K562 (cell line): Measurements from ENCODE around the gene PKLR. TPM values are rescaled to one million over a fixed set of nuclear protein-coding genes. Genes with fewer than 3 reads are reported as not detected.

ENCODE experiments used
- ATF1 ChIP-seq, 2 experiments: fragments of 450-650 bp in 1 of 2; IDR thresholded peaks; 2 replicates each; pipeline ENCODE4 v1.6.1; 2016; ENCODE audit warnings: missing compliant biosample characterization in 1 of 2, missing genetic modification characterization in 1 of 2
- C11orf30 ChIP-seq: fragments of 450-650 bp; IDR thresholded peaks from 2 replicates; pipeline ENCODE4 v1.6.1; 2016; ENCODE audit warnings: low read depth, mild to moderate bottlenecking
- CEBPB ChIP-seq: fragments of 450-650 bp; IDR thresholded peaks from 2 replicates; pipeline ENCODE4 v1.6.1; 2016; ENCODE audit warnings: missing genetic modification characterization, missing compliant biosample characterization
- E2F8 ChIP-seq: fragments of 450-650 bp; IDR thresholded peaks from 2 replicates; pipeline ENCODE4 v1.7.1; 2018; ENCODE audit warnings: mild to moderate bottlenecking, low read depth; ENCODE audit not compliant: partially characterized antibody
- ELF1 ChIP-seq: fragments of 200-800 bp; sonication (Bioruptor generic); IDR thresholded peaks from 2 replicates; pipeline ENCODE4 v1.6.1; 2016; ENCODE audit warnings: missing genetic modification characterization, missing compliant biosample characterization
- ELF4 ChIP-seq: fragments of 450-650 bp; formaldehyde crosslinking; IDR thresholded peaks from 2 replicates; pipeline ENCODE4 v1.4.0; 2022; ENCODE audit warnings: missing genetic modification characterization
- GABPB1 ChIP-seq: sonication (generic); formaldehyde crosslinking; IDR thresholded peaks from 2 replicates; pipeline ENCODE4 v1.8.0; 2022; ENCODE audit warnings: mild to moderate bottlenecking, missing genetic modification reagents
- HCFC1 ChIP-seq: IDR thresholded peaks from 2 replicates; pipeline ENCODE4 v1.6.1; 2012; ENCODE audit warnings: low read depth, low read length, improper control_type of control experiment
- HDAC2 ChIP-seq: fragments of 450-650 bp; IDR thresholded peaks from 2 replicates; pipeline ENCODE4 v1.6.1; 2016; ENCODE audit warnings: mild to moderate bottlenecking
- JUNB ChIP-seq: fragments of 450-650 bp; formaldehyde crosslinking; conservative IDR thresholded peaks from 2 replicates; pipeline ENCODE4 v1.4.0; 2020; ENCODE audit warnings: mild to moderate bottlenecking
- KDM4B ChIP-seq, 2 experiments: fragments of 450-650 bp in 1 of 2; sonication (generic) in 1 of 2; IDR thresholded peaks; 2 replicates each; pipeline ENCODE4 v1.6.1; 2016 to 2017; ENCODE audit warnings: borderline replicate concordance in 2 of 2, antibody characterized with exemption in 1 of 2, low read depth in 1 of 2, mild to moderate bottlenecking in 1 of 2
- NKRF ChIP-seq: fragments of 450-650 bp; IDR thresholded peaks from 2 replicates; pipeline ENCODE4 v1.6.1; 2016; ENCODE audit warnings: borderline replicate concordance
- RAD21 ChIP-seq, 2 experiments: fragments of 250-450 bp in 1 of 2; fragments of 450-650 bp in 1 of 2; sonication (Bioruptor Pico) in 1 of 2; formaldehyde crosslinking in 1 of 2; IDR thresholded peaks in 1 of 2; conservative IDR thresholded peaks in 1 of 2; 2 replicates each; pipeline versions ENCODE4 v1.4.0 to v1.8.0; 2020 to 2022; ENCODE audit warnings: mild to moderate bottlenecking in 2 of 2, moderate library complexity in 1 of 2
- RCOR1 ChIP-seq, 2 experiments: IDR thresholded peaks; 2 replicates each; pipeline ENCODE4 v1.6.1; 2012; ENCODE audit warnings: low read depth in 2 of 2, low read length in 2 of 2, borderline replicate concordance in 1 of 2, improper control_type of control experiment in 1 of 2
- SPI1 ChIP-seq: IDR thresholded peaks from 2 replicates; pipeline ENCODE4 v1.6.1; 2011; ENCODE audit warnings: low read depth, low read length, control low read depth, borderline replicate concordance
- VEZF1 ChIP-seq: fragments of 200-800 bp; sonication (Bioruptor generic); IDR thresholded peaks from 2 replicates; pipeline ENCODE4 v1.6.1; 2017; ENCODE audit warnings: missing genetic modification characterization, missing compliant biosample characterization
- ZFP1 ChIP-seq: fragments of 450-650 bp; formaldehyde crosslinking; IDR thresholded peaks from 2 replicates; pipeline ENCODE4 v1.4.0; 2020; ENCODE audit warnings: mild to moderate bottlenecking, mixed read lengths
- ZKSCAN3 ChIP-seq: fragments of 250-450 bp; sonication (Bioruptor Pico); IDR thresholded peaks from 2 replicates; pipeline ENCODE4 v1.4.0; 2020
- polyA plus RNA-seq, 8 experiments: library from polyadenylated mRNA; depleted of rRNA in 4 of 8; stranded (reverse) in 5 of 8; unstranded in 3 of 8; fragments of >200 nt; fragmentation: Nextera tagmentation in 2 of 8; fragmentation: Illumina TruSeq in 1 of 8; extraction: Ambion mirVana in 2 of 8; extraction: Trizol in 1 of 8; gene quantifications; 2 replicates each; pipeline versions ENCODE4 v1.2.1 to v1.2.3, GENCODE V29; 2011 to 2014; ENCODE audit warnings: inconsistent platforms in 1 of 8, missing spikeins in 1 of 8
- total RNA-seq, 7 experiments: library from RNA; depleted of rRNA in 6 of 7; stranded (reverse); fragments of >200 nt in 6 of 7; fragmentation: Illumina TruSeq in 2 of 7; extraction: Trizol in 2 of 7; gene quantifications; 2 replicates each; pipeline versions ENCODE4 v1.2.1 to v1.2.3, GENCODE V29; 2011 to 2021; ENCODE audit warnings: low replicate concordance in 1 of 7

The PKLR gene
- total and polyA plus RNA-seq, 9 of the 15 experiments (the other 6 are each of a cell fraction or from before 2014, with no cell fraction given), result 10.7 to 78.4 (median 38.2) TPM

GRCh38 chr1:155241069-155241679 lies 60.1 kb downstream of the PKLR start (continued):
- TF ChIP-seq E2F8 (peak; percentile 84), CEBPB (peak; percentile 88), ZFP1 (CRISPR knock-in tag) (no peak), SPI1 (0 out of 2 replicates have a peak, but pooled peaks have one; percentile 48), C11orf30 (peak; percentile 92), ELF1 (tag) (peak; percentile 97), ZKSCAN3 (CRISPR knock-in tag) (peak; percentile 27; the same call in 1 of the 2 replicates), RCOR1 (IDR thresholded peaks at IDR 0.05; ENCODE audit: borderline replicate concordance in 1 of 2, low read depth in 2 of 2, low read length in 2 of 2) (peak in 1 of 2 experiments; percentile 75; a peak in 1 of 4 replicates), NKRF (peak; percentile 97), RAD21 (CRISPR knock-in tag; conservative IDR thresholded peaks at IDR 0.05 in 1 of 2, IDR thresholded peaks at IDR 0.05 in 1 of 2) (0 out of 4 replicates have a peak, but pooled peaks of 1 of the 2 experiments have one; percentile 3), GABPB1 (CRISPR knock-in tag) (0 out of 2 replicates have a peak, but pooled peaks have one; percentile 21), KDM4B (IDR thresholded peaks at IDR 0.05; ENCODE audit: borderline replicate concordance in 2 of 2, low read depth in 1 of 2) (peak in 1 of 2 experiments; percentile 72; a peak in 1 of 4 replicates), HDAC2 (peak; percentile 74; the same call in 1 of the 2 replicates), ELF4 (CRISPR knock-in tag) (0 out of 2 replicates have a peak, but pooled peaks have one; percentile 38), VEZF1 (CRISPR knock-in tag) (peak; percentile 52), JUNB (CRISPR knock-in tag) (no peak), ATF1 (CRISPR knock-in tag; IDR thresholded peaks at IDR 0.05) (no peak), ATF1 (tag; IDR thresholded peaks at IDR 0.05) (peak; percentile 67), HCFC1 (peak; percentile 94)
